RWPE1 (cell line): ENCODE data around the gene CEP78.

Experiments
- CTCF ChIA-PET: fragments of 350-600 bp; sonication (Branson Sonifier 250); formaldehyde crosslinking; extraction: SDS; loops from one replicate; lab custom pipeline; 2021; lab: Yijun Ruan, JAX
- POLR2A ChIA-PET: fragments of 400-600 bp; formaldehyde crosslinking; extraction: SDS; loops from one replicate; lab custom pipeline; 2020; ENCODE audit warnings: antibody characterized with exemption; ENCODE audit not compliant: low non-redundant PET; lab: Yijun Ruan, JAX
- DNase-seq: peaks from one replicate; pipeline ENCODE4 v3.0.0; 2012; ENCODE audit warnings: low spot score
- H3K27ac ChIP-seq: fragments of 450-650 bp; 2 replicates; pipeline ENCODE4 v1.5.1; 2017
- CTCF ChIP-seq: fragments of 450-650 bp; conservative IDR thresholded peaks from 2 replicates; pipeline ENCODE4 v1.5.1; 2017; ENCODE audit warnings: low read depth, mild to moderate bottlenecking

The CEP78 gene

GRCh38 chr9:78286946-78287388, 51.1 kb downstream of the CEP78 start:
- ChIA-PET CTCF (interaction anchor here (0.7 to 1.7 kb wide), 2 partner anchors 48 to 359 kb away, joined by 3 read pairs; no protein-coding TSS in a partner anchor), POLR2A (no interaction called here)
- DNase-seq: no peak
- no peak overlapping the region for H3K27ac ChIP-seq
- TF ChIP-seq CTCF: no peak

- ChIA-PET CTCF (interaction anchor here (1.7 kb wide), 1 partner anchor 49 kb away, joined by 3 read pairs; no protein-coding TSS in a partner anchor), POLR2A (interaction anchor here (0.6 kb wide), 1 partner anchor 354 kb away, joined by 4 read pairs; no protein-coding TSS in a partner anchor)
- peak; percentile 95 for DNase-seq
- no peak for TF ChIP-seq CTCF
- peak overlapping the region; percentile 74 for H3K27ac ChIP-seq
Measured at GRCh38 chr9:78288214-78288892, 52.5 kb downstream of the CEP78 start.

- no peak overlapping the region for H3K27ac ChIP-seq
- no peak for TF ChIP-seq CTCF
- DNase-seq: no peak
- CTCF ChIA-PET: no interaction called here
- POLR2A ChIA-PET: no interaction called here
Measured at GRCh38 chr9:78289474-78289873, 53.6 kb downstream of the CEP78 start.

GRCh38 chr9:78291240-78291925, 55.5 kb downstream of the CEP78 start:
- no peak for DNase-seq
- POLR2A ChIA-PET: no interaction called here
- CTCF ChIA-PET: interaction anchor here (0.5 kb wide), 1 partner anchor 17 kb away, joined by 6 read pairs; no protein-coding TSS in a partner anchor
- no peak overlapping the region for H3K27ac ChIP-seq
- TF ChIP-seq CTCF: no peak

- POLR2A ChIA-PET: no interaction called here
- no peak for DNase-seq
- CTCF ChIA-PET: interaction anchor here (0.5 kb wide), 1 partner anchor 18 kb away, joined by 6 read pairs; no protein-coding TSS in a partner anchor
- TF ChIP-seq CTCF: no peak
- no peak overlapping the region for H3K27ac ChIP-seq
Measured at GRCh38 chr9:78292026-78292425, 56.2 kb downstream of the CEP78 start.

GRCh38 chr9:78292716-78293497, 57.0 kb downstream of the CEP78 start:
- POLR2A ChIA-PET: interaction anchor here (0.6 kb wide), 1 partner anchor 22 kb away, joined by 4 read pairs; no protein-coding TSS in a partner anchor

More at GRCh38 chr9:78292716-78293497, 57.0 kb downstream of the CEP78 start:
- CTCF ChIA-PET: interaction anchor here (0.5 kb wide), 1 partner anchor 24 kb away, joined by 3 read pairs; no protein-coding TSS in a partner anchor
- TF ChIP-seq CTCF: no peak
- no peak overlapping the region for H3K27ac ChIP-seq
- DNase-seq: no peak
